H1 (cell line): ENCODE results near the gene DNAJC19. TPM values are rescaled to one million over a fixed set of nuclear protein-coding genes. Genes with fewer than 3 reads are reported as not detected.
A peak's percentile ranks its signal among the peaks of the same experiment; 100 is the strongest.

Source experiments
- ATF2 ChIP-seq: IDR thresholded peaks from 2 replicates; pipeline ENCODE4 v1.6.1; 2012; ENCODE audit warnings: low read length, inconsistent platforms
- CHD2 ChIP-seq: IDR thresholded peaks from 2 replicates; pipeline ENCODE4 v1.6.1; 2012; ENCODE audit warnings: low read length, improper control_type of control experiment
- KDM4A ChIP-seq: IDR thresholded peaks from one replicate; pipeline ENCODE4 v1.7.1; 2012; ENCODE audit warnings: low read depth, mild to moderate bottlenecking, moderate library complexity, low read length, inconsistent platforms; ENCODE audit not compliant: severe bottlenecking
- KDM5A ChIP-seq: fragments of 200-600 bp; IDR thresholded peaks from 2 replicates; pipeline ENCODE4 v1.7.1; 2012; ENCODE audit warnings: mild to moderate bottlenecking, low read length, inconsistent platforms, mixed read lengths
- PHF8 ChIP-seq: fragments of 200-600 bp; sonication (generic); conservative IDR thresholded peaks from 2 replicates; pipeline ENCODE4 v1.7.1; 2012; ENCODE audit warnings: low read depth, mild to moderate bottlenecking, inconsistent platforms, low read length, moderate library complexity
- POLR2A ChIP-seq, 2 experiments: IDR thresholded peaks; 1 replicate in 1 of 2; 2 replicates in 1 of 2; pipeline ENCODE4 v1.6.1; 2011; ENCODE audit warnings: low read depth in 2 of 2, low read length in 2 of 2, mild to moderate bottlenecking in 2 of 2; ENCODE audit errors: control extremely low read depth in 1 of 2
- POLR2AphosphoS5 ChIP-seq: IDR thresholded peaks from 2 replicates; pipeline ENCODE4 v1.6.1; 2011; ENCODE audit warnings: low read depth, low read length
- SAP30 ChIP-seq: fragments of 300-600 bp; sonication (generic); IDR thresholded peaks from 2 replicates; pipeline ENCODE4 v1.7.1; 2012; ENCODE audit warnings: low read length, moderate library complexity, mild to moderate bottlenecking, inconsistent platforms; ENCODE audit not compliant: insufficient read depth, insufficient replicate concordance
- SP2 ChIP-seq: IDR thresholded peaks from 2 replicates; pipeline ENCODE4 v1.6.1; 2012; ENCODE audit warnings: mild to moderate bottlenecking, low read length, inconsistent platforms
- SP4 ChIP-seq: IDR thresholded peaks from 2 replicates; pipeline ENCODE4 v1.6.1; 2012; ENCODE audit warnings: low read length, inconsistent platforms
- SRF ChIP-seq: IDR thresholded peaks from 2 replicates; pipeline ENCODE4 v1.6.1; 2011; ENCODE audit warnings: mild to moderate bottlenecking, low read depth, low read length, moderate library complexity
- TAF1 ChIP-seq: IDR thresholded peaks from 2 replicates; pipeline ENCODE4 v1.6.1; 2011; ENCODE audit warnings: mild to moderate bottlenecking, low read depth, low read length
- polyA plus RNA-seq, 7 experiments: library from polyadenylated mRNA; depleted of rRNA in 3 of 7; stranded (reverse) in 5 of 7; unstranded in 2 of 7; fragments of >200 nt in 5 of 7; fragments of 200-250 nt in 2 of 7; gene quantifications; 1 replicate in 5 of 7; 2 replicates in 1 of 7; 4 replicates in 1 of 7; pipeline versions ENCODE4 v1.2.1 to v1.2.3, GENCODE V29; 2011 to 2013; ENCODE audit warnings: missing spikeins in 2 of 7, mixed read lengths in 2 of 7
- total RNA-seq: library from RNA; stranded (reverse); fragmentation: NEBNext Ultra II Directional; extraction: Animal tissue kit (Norgen Biotek cat#: 25700); gene quantifications from 2 replicates; pipeline ENCODE4 v1.2.1, GENCODE V29; 2021
- TF ChIP-seq, protein P1 (sequence below): IDR thresholded peaks from 2 replicates; pipeline ENCODE4 v1.6.1; 2011; ENCODE audit warnings: low read depth, mild to moderate bottlenecking, low read length; ENCODE audit not compliant: insufficient read depth

Gene DNAJC19
- total and polyA plus RNA-seq, 2 of the 8 experiments (the other 6 are each of a cell fraction or from before 2014, with no cell fraction given), result 62.4 to 90.9 TPM

DNA sequence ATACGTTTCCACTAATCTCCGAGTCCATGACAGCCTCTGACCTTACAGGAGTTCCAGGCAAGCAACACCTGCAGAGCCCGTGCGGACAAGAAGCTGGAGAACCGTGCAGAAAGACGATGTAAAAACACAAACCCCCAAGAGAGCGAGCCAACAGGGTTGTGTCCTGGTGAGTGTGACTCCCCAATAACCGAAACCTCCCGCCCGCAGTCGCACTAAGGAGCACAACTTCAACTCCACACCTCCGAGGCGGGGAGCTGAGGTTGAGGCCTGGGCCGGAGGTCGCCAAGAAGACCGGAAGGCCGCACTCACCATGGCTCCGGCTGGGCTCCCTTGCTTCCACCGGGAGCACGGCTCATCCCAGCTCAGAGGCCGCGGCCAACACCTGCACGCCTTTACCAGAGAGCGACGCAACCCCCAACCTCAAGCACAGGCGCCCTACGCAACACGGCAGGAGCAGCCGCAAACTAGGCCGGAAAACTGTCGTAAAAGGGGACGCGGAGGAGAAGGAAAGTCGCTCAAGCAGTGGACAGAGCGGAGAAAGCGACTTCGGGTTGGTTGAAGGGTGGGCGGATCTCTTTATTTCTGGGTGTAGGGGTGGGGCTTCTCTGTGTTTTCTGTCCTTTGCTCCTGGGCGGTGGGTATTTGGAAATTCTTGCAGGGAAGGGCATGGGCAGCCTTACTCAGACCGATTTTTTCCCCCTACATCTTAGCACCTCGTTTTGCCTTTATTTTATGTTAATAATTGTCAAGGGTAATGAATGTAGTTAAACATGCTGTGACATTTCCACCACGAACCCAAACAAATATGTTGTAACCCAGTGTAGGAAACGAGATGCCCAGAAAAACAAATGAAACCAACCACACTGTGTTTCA is at the start of gene DNAJC19 (continued):
- peak; percentile 61; the same call in 1 of the 2 replicates for TF ChIP-seq ATF2
- peak; percentile 84 for TF ChIP-seq KDM4A
- TF ChIP-seq, protein P1, sequence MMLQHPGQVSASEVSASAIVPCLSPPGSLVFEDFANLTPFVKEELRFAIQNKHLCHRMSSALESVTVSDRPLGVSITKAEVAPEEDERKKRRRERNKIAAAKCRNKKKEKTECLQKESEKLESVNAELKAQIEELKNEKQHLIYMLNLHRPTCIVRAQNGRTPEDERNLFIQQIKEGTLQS, result peak; percentile 93
- TF ChIP-seq TAF1, result peak; percentile 96
- no peak for TF ChIP-seq CHD2
- TF ChIP-seq PHF8, result peak; percentile 93
- TF ChIP-seq SRF, result no peak
- no peak for TF ChIP-seq SP2
- TF ChIP-seq POLR2AphosphoS5, result peak; percentile 93
- no peak for TF ChIP-seq KDM5A
- no peak for TF ChIP-seq SP4
- peak; percentile 93 to 97 for TF ChIP-seq POLR2A (IDR thresholded peaks at IDR 0.05; ENCODE audit: control extremely low read depth in 1 of 2, low read depth in 2 of 2, low read length in 2 of 2)
- no peak for TF ChIP-seq SAP30
